Spleen (tissue), 7 donors: Measurements from ENCODE around the gene KANSL3.

Experiments used
- CTCF ChIP-seq, 11 experiments: fragments of 200-600 bp in 7 of 11; fragments of 450-650 bp in 4 of 11; sonication (generic) in 4 of 11; IDR thresholded peaks in 8 of 11; conservative IDR thresholded peaks in 3 of 11; 1 replicate in 7 of 11; 2 replicates in 4 of 11; pipeline versions ENCODE4 v1.4.0 to v1.8.0; 2016 to 2021; ENCODE audit warnings: antibody characterized with exemption in 11 of 11, inconsistent platforms in 4 of 11, mild to moderate bottlenecking in 1 of 11
- POLR2AphosphoS5 ChIP-seq, 3 donors: sonication (generic); formaldehyde crosslinking; IDR thresholded peaks; one replicate each; pipeline ENCODE4 v1.5.1; 2017; ENCODE audit warnings: antibody characterized with exemption in 3 of 3
- donor health status: DM: no; HTN: no; CAD: no; lungs with moderate emphysema.
- donor health status: DM: no; HTN: no; CAD: no.
- donor health status: DM: no; HTN: no; CAD: no.

GRCh38 chr2:96591494-96591893, 46.6 kb downstream of the KANSL3 start:
- TF ChIP-seq CTCF (IDR thresholded peaks at IDR 0.05 in 8 of 11, conservative IDR thresholded peaks at IDR 0.05 in 3 of 11): no peak
- TF ChIP-seq POLR2AphosphoS5 (IDR thresholded peaks at IDR 0.05): no peak
